NCI-H446 (cell line): ENCODE data around the gene TAS2R13.

ENCODE experiments used
- DNase-seq, 2 experiments: peaks; one replicate each; lab custom pipeline; 2025; lab: John Stamatoyannopoulos, UW

Gene TAS2R13

DNA sequence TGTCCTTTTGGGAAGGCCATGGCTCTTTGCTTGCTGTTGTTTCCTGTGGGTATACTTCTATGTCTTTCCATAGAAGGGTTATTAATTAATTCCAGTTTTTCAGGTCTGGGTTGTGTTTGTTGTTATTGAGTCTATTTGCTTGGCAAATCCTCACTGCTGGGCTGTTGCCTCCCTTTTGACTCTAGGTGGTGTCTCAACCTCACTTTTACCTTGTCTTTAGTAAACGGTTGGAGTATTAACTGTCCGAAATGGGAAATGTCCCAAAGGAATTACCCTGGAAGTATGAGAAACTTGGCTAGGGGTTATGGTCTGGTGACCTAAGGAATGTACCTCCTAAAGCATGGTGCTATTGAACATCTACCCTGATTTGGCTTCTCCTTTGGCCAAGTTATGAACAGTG, 42.0 kb downstream of the TAS2R13 start:
- DNase-seq, result no peak

DNA sequence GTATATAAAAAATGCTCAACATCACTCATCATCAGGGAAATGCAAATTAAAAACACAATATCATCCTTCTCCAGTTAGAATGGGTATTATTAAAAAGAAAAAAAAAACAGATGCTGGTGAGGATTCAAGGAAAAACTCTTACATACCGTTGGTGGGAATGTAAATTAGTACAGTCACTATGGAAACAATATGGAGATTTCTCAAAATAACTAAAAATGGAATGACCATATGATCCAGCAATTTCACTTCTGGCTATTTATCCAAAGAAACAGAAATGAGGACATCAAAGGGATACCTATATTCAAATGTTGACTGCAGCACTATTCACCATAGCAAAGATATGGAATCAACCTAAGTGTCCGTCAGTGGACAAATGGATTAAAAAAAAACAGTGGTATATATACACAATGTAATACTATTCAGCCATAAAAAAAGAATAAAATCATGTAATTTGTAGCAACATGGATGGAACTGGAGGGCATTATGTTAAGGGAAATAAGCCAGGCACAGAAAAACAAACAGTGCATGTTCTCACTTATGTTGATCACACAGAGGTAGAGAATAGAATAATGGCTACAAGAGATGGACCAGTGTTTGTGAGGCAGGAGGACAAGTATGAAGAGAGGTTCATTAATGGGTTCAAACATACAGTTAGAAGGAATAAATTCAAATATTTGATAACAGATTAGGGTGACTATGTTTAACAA, 45.7 kb downstream of the TAS2R13 start:
- DNase-seq, result no peak

DNA sequence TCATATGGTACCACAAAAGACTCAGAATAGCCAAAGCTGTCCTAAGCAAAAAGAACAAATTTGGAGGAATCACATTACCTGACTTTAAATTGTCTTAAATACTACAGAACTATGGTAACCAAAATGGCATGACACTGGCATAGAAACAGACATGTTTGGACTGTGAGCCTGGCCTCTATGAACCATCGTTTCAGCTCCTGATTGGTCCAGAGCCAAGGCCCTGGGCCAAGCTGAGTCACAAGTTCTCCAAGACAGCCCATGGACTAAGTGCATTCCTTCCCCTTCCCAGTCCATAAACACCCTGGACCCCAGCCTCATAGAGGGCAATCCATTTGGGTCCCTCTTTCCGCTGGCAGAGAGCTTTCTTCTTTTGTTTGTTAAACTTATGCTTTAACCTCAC, 48.0 kb downstream of the TAS2R13 start:
- peak in 1 of 2 experiments; percentile 2 for DNase-seq
